Endothelial cell (in vitro differentiated cells): ENCODE data around the gene RPTOR. TPM values are rescaled to one million over a fixed set of nuclear protein-coding genes. Genes with fewer than 3 reads are reported as not detected.
A peak's percentile ranks its signal among the peaks of the same experiment; 100 is the strongest.

ENCODE experiments used
- DNase-seq: peaks from one replicate; pipeline ENCODE4 v3.0.0; 2021; ENCODE audit warnings: low spot score
- H3K27ac Mint-ChIP-seq: one replicate; pipeline ENCODE4 v1.8.0; 2021; ENCODE audit warnings: mixed read lengths, inconsistent platforms; ENCODE audit not compliant: unreplicated experiment
- H3K27me3 Mint-ChIP-seq: one replicate; pipeline ENCODE4 v1.8.0; 2021; ENCODE audit warnings: mild to moderate bottlenecking, moderate library complexity, mixed read lengths, inconsistent platforms; ENCODE audit not compliant: unreplicated experiment
- H3K36me3 Mint-ChIP-seq: one replicate; pipeline ENCODE4 v1.8.0; 2021; ENCODE audit warnings: mild to moderate bottlenecking, low read depth, mixed read lengths, inconsistent platforms; ENCODE audit not compliant: unreplicated experiment
- H3K4me1 Mint-ChIP-seq: one replicate; pipeline ENCODE4 v1.8.0; 2021; ENCODE audit warnings: mild to moderate bottlenecking, mixed read lengths, inconsistent platforms; ENCODE audit not compliant: unreplicated experiment
- H3K4me3 Mint-ChIP-seq: one replicate; pipeline ENCODE4 v1.8.0; 2021; ENCODE audit warnings: mild to moderate bottlenecking, mixed read lengths, inconsistent platforms; ENCODE audit not compliant: unreplicated experiment
- H3K9me3 Mint-ChIP-seq: one replicate; pipeline ENCODE4 v1.8.0; 2021; ENCODE audit warnings: mixed read lengths, inconsistent platforms; ENCODE audit not compliant: unreplicated experiment
- CTCF ChIP-seq: fragments of 200-600 bp; sonication (generic); IDR thresholded peaks from one replicate; pipeline ENCODE4 v1.5.0; 2021; ENCODE audit warnings: antibody characterized with exemption; ENCODE audit not compliant: unreplicated experiment
- total RNA-seq: library from RNA; stranded (reverse); fragmentation: NEBNext Ultra II Directional; extraction: Animal tissue kit (Norgen Biotek cat#: 25700); gene quantifications from one replicate; pipeline ENCODE4 v1.2.1, GENCODE V29; 2021; ENCODE audit not compliant: unreplicated experiment

The RPTOR gene
- total RNA-seq, 1 donor from 2014 or later, result 36.7 TPM

- H3K4me1 Mint-ChIP-seq, result peaks cover 3% of the 10 kb centered on the region
- H3K27ac Mint-ChIP-seq, result no peak overlapping the region
- no peaks in the 10 kb centered on the region for H3K9me3 Mint-ChIP-seq
Measured at GRCh38 chr17:80510132-80510531, 34.5 kb upstream of the RPTOR start.

GRCh38 chr17:80510772-80511171 is 33.9 kb upstream of the RPTOR start:
- no peak for DNase-seq
- H3K27ac Mint-ChIP-seq, result no peak overlapping the region
- H3K9me3 Mint-ChIP-seq, result no peaks in the 10 kb centered on the region
- no peak overlapping the region for H3K4me3 Mint-ChIP-seq
- H3K36me3 Mint-ChIP-seq, result no peaks in the 10 kb centered on the region
- peaks cover 3% of the 10 kb centered on the region for H3K4me1 Mint-ChIP-seq
- no peak for TF ChIP-seq CTCF
- no peaks in the 10 kb centered on the region for H3K27me3 Mint-ChIP-seq

More at GRCh38 chr17:80510132-80510531, 34.5 kb upstream of the RPTOR start:
- Mint-ChIP-seq H3K27me3 (no peaks in the 10 kb centered on the region), H3K36me3 (no peaks in the 10 kb centered on the region), H3K4me3 (no peak overlapping the region)
- no peak for TF ChIP-seq CTCF
- DNase-seq, result no peak

GRCh38 chr17:80511222-80512180 is 33.1 kb upstream of the RPTOR start:
- DNase-seq, result no peak
- Mint-ChIP-seq H3K36me3 (no peaks in the 10 kb centered on the region), H3K27ac (no peak overlapping the region), H3K4me3 (no peak overlapping the region), H3K9me3 (no peaks in the 10 kb centered on the region), H3K4me1 (peaks cover 3% of the 10 kb centered on the region), H3K27me3 (no peaks in the 10 kb centered on the region)
- TF ChIP-seq CTCF, result no peak

GRCh38 chr17:80512233-80512632 is 32.4 kb upstream of the RPTOR start:
- Mint-ChIP-seq H3K4me3 (no peak overlapping the region), H3K27ac (no peak overlapping the region), H3K27me3 (no peaks in the 10 kb centered on the region), H3K9me3 (no peaks in the 10 kb centered on the region), H3K36me3 (no peaks in the 10 kb centered on the region), H3K4me1 (peaks cover 3% of the 10 kb centered on the region)
- DNase-seq, result no peak
- TF ChIP-seq CTCF, result no peak

GRCh38 chr17:80513201-80513600 is 31.4 kb upstream of the RPTOR start:
- H3K27ac Mint-ChIP-seq, result peak overlapping the region; percentile 7
- no peaks in the 10 kb centered on the region for H3K27me3 Mint-ChIP-seq
- no peaks in the 10 kb centered on the region for H3K9me3 Mint-ChIP-seq
- H3K4me3 Mint-ChIP-seq, result no peak overlapping the region
- H3K36me3 Mint-ChIP-seq, result no peaks in the 10 kb centered on the region
- DNase-seq, result no peak
- peaks cover 3% of the 10 kb centered on the region for H3K4me1 Mint-ChIP-seq
- no peak for TF ChIP-seq CTCF
